Thoracic aorta (tissue), 2 donors: ENCODE measurements around the gene ADGRG3. TPM values are rescaled to one million over a fixed set of nuclear protein-coding genes. Genes with fewer than 3 reads are reported as not detected.

ENCODE experiments used
- ATAC-seq: fragments of 150-250 bp; one replicate; pipeline ENCODE4 v1.8.0; 2017; ENCODE audit warnings: low read depth; ENCODE audit not compliant: insufficient number of reproducible peaks, low FRiP score
- DNase-seq: peaks from one replicate; pipeline ENCODE4 v3.0.0-alpha.2; 2020; ENCODE audit warnings: low spot score
- H3K27ac ChIP-seq, 2 donors: fragments of 200-600 bp; sonication (generic); 1 replicate in 1 of 2; 2 replicates in 1 of 2; pipeline ENCODE4 v1.5.1; 2016; ENCODE audit warnings: mild to moderate bottlenecking in 2 of 2, moderate library complexity in 2 of 2
- H3K27me3 ChIP-seq: fragments of 200-600 bp; sonication (generic); replicated peaks from 2 replicates; pipeline ENCODE4 v1.6.0; 2016; ENCODE audit warnings: mild to moderate bottlenecking; ENCODE audit not compliant: insufficient read depth
- H3K36me3 ChIP-seq: fragments of 200-600 bp; sonication (generic); one replicate; pipeline ENCODE4 v1.5.1; 2016
- H3K4me1 ChIP-seq, 2 donors: fragments of 200-600 bp; sonication (generic); 1 replicate in 1 of 2; 2 replicates in 1 of 2; pipeline versions ENCODE4 v1.5.1 to v1.6.0; 2016; ENCODE audit warnings: low read depth in 2 of 2, mild to moderate bottlenecking in 1 of 2; ENCODE audit not compliant: control insufficient read depth in 1 of 2
- H3K4me3 ChIP-seq: fragments of 200-600 bp; sonication (generic); 2 replicates; pipeline ENCODE4 v1.5.1; 2016; ENCODE audit warnings: mild to moderate bottlenecking
- H3K9me3 ChIP-seq: fragments of 200-600 bp; sonication (generic); 2 replicates; pipeline ENCODE4 v1.5.1; 2016
- total RNA-seq, 2 donors: library from RNA; depleted of rRNA; stranded (reverse); fragments of >200 nt; gene quantifications; one replicate each; pipeline versions ENCODE4 v1.1.0 to v1.2.3, GENCODE V29; 2016
- TF ChIP-seq, protein P1 (sequence below): fragments of 200-600 bp; sonication (generic); IDR thresholded peaks from one replicate; pipeline ENCODE4 v1.5.1; 2019; ENCODE audit warnings: antibody characterized with exemption

The ADGRG3 gene
- total RNA-seq, 2 donors from 2014 or later: 0.41 to 5.1 TPM

DNA sequence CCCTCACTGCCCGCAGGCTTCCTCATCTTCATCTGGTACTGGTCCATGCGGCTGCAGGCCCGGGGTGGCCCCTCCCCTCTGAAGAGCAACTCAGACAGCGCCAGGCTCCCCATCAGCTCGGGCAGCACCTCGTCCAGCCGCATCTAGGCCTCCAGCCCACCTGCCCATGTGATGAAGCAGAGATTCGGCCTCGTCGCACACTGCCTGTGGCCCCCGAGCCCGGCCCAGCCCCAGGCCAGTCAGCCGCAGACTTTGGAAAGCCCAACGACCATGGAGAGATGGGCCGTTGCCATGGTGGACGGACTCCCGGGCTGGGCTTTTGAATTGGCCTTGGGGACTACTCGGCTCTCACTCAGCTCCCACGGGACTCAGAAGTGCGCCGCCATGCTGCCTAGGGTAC lies 4.7 kb upstream of the ADGRG3 start:
- ATAC-seq (no peak), DNase-seq (no peak)
- Histone ChIP-seq H3K4me1 (no peaks in the 10 kb centered on the region), H3K27me3 (no peaks in the 10 kb centered on the region), H3K27ac (no peak overlapping the region), H3K9me3 (no peaks in the 10 kb centered on the region), H3K36me3 (no peaks in the 10 kb centered on the region), H3K4me3 (no peak overlapping the region)
- TF ChIP-seq, protein P1, sequence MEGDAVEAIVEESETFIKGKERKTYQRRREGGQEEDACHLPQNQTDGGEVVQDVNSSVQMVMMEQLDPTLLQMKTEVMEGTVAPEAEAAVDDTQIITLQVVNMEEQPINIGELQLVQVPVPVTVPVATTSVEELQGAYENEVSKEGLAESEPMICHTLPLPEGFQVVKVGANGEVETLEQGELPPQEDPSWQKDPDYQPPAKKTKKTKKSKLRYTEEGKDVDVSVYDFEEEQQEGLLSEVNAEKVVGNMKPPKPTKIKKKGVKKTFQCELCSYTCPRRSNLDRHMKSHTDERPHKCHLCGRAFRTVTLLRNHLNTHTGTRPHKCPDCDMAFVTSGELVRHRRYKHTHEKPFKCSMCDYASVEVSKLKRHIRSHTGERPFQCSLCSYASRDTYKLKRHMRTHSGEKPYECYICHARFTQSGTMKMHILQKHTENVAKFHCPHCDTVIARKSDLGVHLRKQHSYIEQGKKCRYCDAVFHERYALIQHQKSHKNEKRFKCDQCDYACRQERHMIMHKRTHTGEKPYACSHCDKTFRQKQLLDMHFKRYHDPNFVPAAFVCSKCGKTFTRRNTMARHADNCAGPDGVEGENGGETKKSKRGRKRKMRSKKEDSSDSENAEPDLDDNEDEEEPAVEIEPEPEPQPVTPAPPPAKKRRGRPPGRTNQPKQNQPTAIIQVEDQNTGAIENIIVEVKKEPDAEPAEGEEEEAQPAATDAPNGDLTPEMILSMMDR: no peak

DNA sequence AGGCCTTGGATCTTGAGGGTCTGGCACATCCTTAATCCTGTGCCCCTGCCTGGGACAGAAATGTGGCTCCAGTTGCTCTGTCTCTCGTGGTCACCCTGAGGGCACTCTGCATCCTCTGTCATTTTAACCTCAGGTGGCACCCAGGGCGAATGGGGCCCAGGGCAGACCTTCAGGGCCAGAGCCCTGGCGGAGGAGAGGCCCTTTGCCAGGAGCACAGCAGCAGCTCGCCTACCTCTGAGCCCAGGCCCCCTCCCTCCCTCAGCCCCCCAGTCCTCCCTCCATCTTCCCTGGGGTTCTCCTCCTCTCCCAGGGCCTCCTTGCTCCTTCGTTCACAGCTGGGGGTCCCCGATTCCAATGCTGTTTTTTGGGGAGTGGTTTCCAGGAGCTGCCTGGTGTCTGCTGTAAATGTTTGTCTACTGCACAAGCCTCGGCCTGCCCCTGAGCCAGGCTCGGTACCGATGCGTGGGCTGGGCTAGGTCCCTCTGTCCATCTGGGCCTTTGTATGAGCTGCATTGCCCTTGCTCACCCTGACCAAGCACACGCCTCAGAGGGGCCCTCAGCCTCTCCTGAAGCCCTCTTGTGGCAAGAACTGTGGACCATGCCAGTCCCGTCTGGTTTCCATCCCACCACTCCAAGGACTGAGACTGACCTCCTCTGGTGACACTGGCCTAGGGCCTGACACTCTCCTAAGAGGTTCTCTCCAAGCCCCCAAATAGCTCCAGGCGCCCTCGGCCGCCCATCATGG lies 4.0 kb upstream of the ADGRG3 start:
- no peak for ATAC-seq
- TF ChIP-seq, protein P1: no peak
- no peak overlapping the region for H3K27ac ChIP-seq

GRCh38 chr16:57664662-57665025 lies 3.5 kb upstream of the ADGRG3 start:
- no peaks in the 10 kb centered on the region for H3K27me3 ChIP-seq
- no peaks in the 10 kb centered on the region for H3K36me3 ChIP-seq
- no peaks in the 10 kb centered on the region for H3K9me3 ChIP-seq
- TF ChIP-seq, protein P1: no peak
- H3K4me1 ChIP-seq: no peaks in the 10 kb centered on the region
- no peak overlapping the region for H3K4me3 ChIP-seq
- no peak overlapping the region for H3K27ac ChIP-seq
- no peak for ATAC-seq
- no peak for DNase-seq

More for the DNA sequence above, 4.0 kb upstream of the ADGRG3 start:
- no peaks in the 10 kb centered on the region for H3K27me3 ChIP-seq
- no peaks in the 10 kb centered on the region for H3K9me3 ChIP-seq
- H3K4me1 ChIP-seq: no peaks in the 10 kb centered on the region
- no peak for DNase-seq
- H3K36me3 ChIP-seq: no peaks in the 10 kb centered on the region
- H3K4me3 ChIP-seq: no peak overlapping the region

- ATAC-seq: no peak
- H3K4me1 ChIP-seq: no peaks in the 10 kb centered on the region
- TF ChIP-seq, protein P1: no peak
- no peaks in the 10 kb centered on the region for H3K36me3 ChIP-seq
- H3K27ac ChIP-seq: no peak overlapping the region
- no peak for DNase-seq
- no peak overlapping the region for H3K4me3 ChIP-seq
- no peaks in the 10 kb centered on the region for H3K27me3 ChIP-seq
- H3K9me3 ChIP-seq: no peaks in the 10 kb centered on the region
Measured at GRCh38 chr16:57665541-57665940, 2.6 kb upstream of the ADGRG3 start.

- no peaks in the 10 kb centered on the region for H3K4me1 ChIP-seq
- no peak overlapping the region for H3K27ac ChIP-seq
- no peaks in the 10 kb centered on the region for H3K36me3 ChIP-seq
- ATAC-seq: no peak
- TF ChIP-seq, protein P1: no peak
- H3K9me3 ChIP-seq: no peaks in the 10 kb centered on the region
- H3K27me3 ChIP-seq: no peaks in the 10 kb centered on the region
- no peak for DNase-seq
- H3K4me3 ChIP-seq: no peak overlapping the region
Measured at GRCh38 chr16:57666353-57667047, 1.6 kb upstream of the ADGRG3 start.
